ENCODE measurements around the gene BMAL1. TPM values are rescaled to one million over a fixed set of nuclear protein-coding genes. Genes with fewer than 3 reads are reported as not detected.

BMAL1 gene
- total and polyA plus RNA-seq, 2 donors from 2014 or later, result 9.2 to 20.6 TPM

GRCh38 chr11:13320688-13321087, 43.1 kb downstream of the BMAL1 start:
- no peak overlapping the region for H3K27ac ChIP-seq (ENCODE audit: low read depth in 2 of 2, low read length in 2 of 2)
- no peak overlapping the region for H3K9ac ChIP-seq (ENCODE audit: low read length in 3 of 3)
- FAIRE-seq (no peak), DNase-seq (no peak)
- intact Hi-C loops (cut with DNase I), result no loop called here
- no peak overlapping the region for H3K4me3 ChIP-seq (ENCODE audit: low read length in 3 of 3)
- no peak for TF ChIP-seq CTCF (IDR thresholded peaks at IDR 0.05; ENCODE audit: borderline replicate concordance, extremely low read depth, insufficient read depth)
- H3K36me3 ChIP-seq (ENCODE audit: control insufficient read depth in 2 of 3, insufficient read depth in 3 of 3, low read length in 3 of 3), result no peaks in the 10 kb centered on the region
- no peaks in the 10 kb centered on the region for H3K27me3 ChIP-seq (ENCODE audit: control insufficient read depth, insufficient read depth, low read length)
- peaks cover 0 to 8% (median 0%) of the 10 kb centered on the region in 3 donors for H3K4me1 ChIP-seq (ENCODE audit: control insufficient read depth in 2 of 3, insufficient read depth in 2 of 3, low read depth in 1 of 3, low read length in 3 of 3)
- H3K9me3 ChIP-seq (ENCODE audit: control insufficient read depth in 2 of 3, insufficient read depth in 1 of 3, low read length in 3 of 3), result no peaks in the 10 kb centered on the region

GRCh38 chr11:13321431-13321830, 43.8 kb downstream of the BMAL1 start:
- intact Hi-C loops (cut with DNase I), result no loop called here

GRCh38 chr11:13324141-13324540, 46.6 kb downstream of the BMAL1 start:
- intact Hi-C loops (cut with DNase I), result no loop called here
- no peaks in the 10 kb centered on the region for H3K9me3 ChIP-seq (ENCODE audit: control insufficient read depth in 2 of 3, insufficient read depth in 1 of 3, low read length in 3 of 3)
- H3K4me3 ChIP-seq (ENCODE audit: low read length in 3 of 3), result no peak overlapping the region
- no peak for DNase-seq
- H3K9ac ChIP-seq (ENCODE audit: low read length in 3 of 3), result no peak overlapping the region
- no peak for FAIRE-seq
- no peak for TF ChIP-seq CTCF (IDR thresholded peaks at IDR 0.05; ENCODE audit: borderline replicate concordance, extremely low read depth, insufficient read depth)
- no peaks in the 10 kb centered on the region for H3K27me3 ChIP-seq (ENCODE audit: control insufficient read depth, insufficient read depth, low read length)
- no peaks in the 10 kb centered on the region for H3K36me3 ChIP-seq (ENCODE audit: control insufficient read depth in 2 of 3, insufficient read depth in 3 of 3, low read length in 3 of 3)
- H3K4me1 ChIP-seq (ENCODE audit: control insufficient read depth in 2 of 3, insufficient read depth in 2 of 3, low read depth in 1 of 3, low read length in 3 of 3), result peaks cover 0 to 2% (median 2%) of the 10 kb centered on the region in 3 donors
- no peak overlapping the region for H3K27ac ChIP-seq (ENCODE audit: low read depth in 2 of 2, low read length in 2 of 2)

More at GRCh38 chr11:13321431-13321830, 43.8 kb downstream of the BMAL1 start:
- Histone ChIP-seq H3K9me3 (ENCODE audit: control insufficient read depth in 2 of 3, insufficient read depth in 1 of 3, low read length in 3 of 3) (no peaks in the 10 kb centered on the region), H3K9ac (ENCODE audit: low read length in 3 of 3) (no peak overlapping the region), H3K36me3 (ENCODE audit: control insufficient read depth in 2 of 3, insufficient read depth in 3 of 3, low read length in 3 of 3) (no peaks in the 10 kb centered on the region), H3K4me3 (ENCODE audit: low read length in 3 of 3) (no peak overlapping the region), H3K4me1 (ENCODE audit: control insufficient read depth in 2 of 3, insufficient read depth in 2 of 3, low read depth in 1 of 3, low read length in 3 of 3) (peaks cover 0 to 6% (median 0%) of the 10 kb centered on the region in 3 donors), H3K27ac (ENCODE audit: low read depth in 2 of 2, low read length in 2 of 2) (no peak overlapping the region), H3K27me3 (ENCODE audit: control insufficient read depth, insufficient read depth, low read length) (no peaks in the 10 kb centered on the region)
- no peak for FAIRE-seq
- no peak for TF ChIP-seq CTCF (IDR thresholded peaks at IDR 0.05; ENCODE audit: borderline replicate concordance, extremely low read depth, insufficient read depth)
- no peak for DNase-seq

- no peak for FAIRE-seq
- intact Hi-C loops (cut with DNase I), result no loop called here
- peaks cover 0 to 2% (median 2%) of the 10 kb centered on the region in 3 donors for H3K4me1 ChIP-seq (ENCODE audit: control insufficient read depth in 2 of 3, insufficient read depth in 2 of 3, low read depth in 1 of 3, low read length in 3 of 3)
- no peak for TF ChIP-seq CTCF (IDR thresholded peaks at IDR 0.05; ENCODE audit: borderline replicate concordance, extremely low read depth, insufficient read depth)
- H3K9me3 ChIP-seq (ENCODE audit: control insufficient read depth in 2 of 3, insufficient read depth in 1 of 3, low read length in 3 of 3), result no peaks in the 10 kb centered on the region
- H3K4me3 ChIP-seq (ENCODE audit: low read length in 3 of 3), result no peak overlapping the region
- no peak overlapping the region for H3K9ac ChIP-seq (ENCODE audit: low read length in 3 of 3)
- H3K36me3 ChIP-seq (ENCODE audit: control insufficient read depth in 2 of 3, insufficient read depth in 3 of 3, low read length in 3 of 3), result no peaks in the 10 kb centered on the region
- H3K27me3 ChIP-seq (ENCODE audit: control insufficient read depth, insufficient read depth, low read length), result no peaks in the 10 kb centered on the region
- DNase-seq, result peak in 3 of 5 donors; percentile 32 to 62 (median 51)
- no peak overlapping the region for H3K27ac ChIP-seq (ENCODE audit: low read depth in 2 of 2, low read length in 2 of 2)
These were observed 47.1 kb downstream of the BMAL1 start for GRCh38 chr11:13324709-13325108.

Data from kidney (tissue), 14 donors.